HepG2 (cell line): Measurements from ENCODE around the gene PLEKHB1. TPM values are rescaled to one million over a fixed set of nuclear protein-coding genes. Genes with fewer than 3 reads are reported as not detected.

ENCODE experiments used
- IRF2 ChIP-seq: IDR thresholded peaks from 2 replicates; pipeline ENCODE4 v1.6.1; 2018; ENCODE audit warnings: missing genetic modification reagents, missing compliant biosample characterization
- KDM3A ChIP-seq: IDR thresholded peaks from 2 replicates; pipeline ENCODE4 v1.6.1; 2018; ENCODE audit warnings: low read depth, missing compliant biosample characterization
- MXD4 ChIP-seq: IDR thresholded peaks from 2 replicates; pipeline ENCODE4 v1.6.1; 2016; ENCODE audit warnings: mild to moderate bottlenecking, missing biosample characterization, missing genetic modification reagents
- NFIC ChIP-seq: IDR thresholded peaks from 2 replicates; pipeline ENCODE4 v1.6.1; 2012; ENCODE audit warnings: mild to moderate bottlenecking, low read length, inconsistent platforms
- YY1 ChIP-seq: IDR thresholded peaks from 2 replicates; pipeline ENCODE4 v1.6.1; 2011; ENCODE audit warnings: low read length, low read depth, moderate library complexity, mild to moderate bottlenecking; ENCODE audit not compliant: insufficient read depth, insufficient replicate concordance
- ZNF589 ChIP-seq: sonication (generic); formaldehyde crosslinking; conservative IDR thresholded peaks from 2 replicates; pipeline ENCODE4 v1.8.0; 2022; ENCODE audit warnings: mild to moderate bottlenecking, moderate library complexity, missing genetic modification reagents
- ZNF629 ChIP-seq: sonication (generic); formaldehyde crosslinking; conservative IDR thresholded peaks from 2 replicates; pipeline ENCODE4 v1.5.0; 2020; ENCODE audit warnings: missing genetic modification reagents
- polyA plus RNA-seq, 8 experiments: library from polyadenylated mRNA; depleted of rRNA in 3 of 8; stranded (reverse) in 7 of 8; unstranded in 1 of 8; fragments of >200 nt; fragmentation: Illumina TruSeq in 4 of 8; extraction: Trizol in 4 of 8; gene quantifications; 2 replicates each; pipeline versions ENCODE4 v1.2.1 to v1.2.3, GENCODE V29; 2011 to 2016; ENCODE audit warnings: low read depth in 4 of 8, missing spikeins in 1 of 8, mixed read lengths in 1 of 8; ENCODE audit not compliant: insufficient read depth in 1 of 8
- total RNA-seq, 5 experiments: library from RNA; depleted of rRNA; stranded (reverse); fragments of >200 nt; fragmentation: Illumina TruSeq; extraction: Trizol; gene quantifications; 2 replicates each; pipeline ENCODE4 v1.2.3, GENCODE V29; 2016; ENCODE audit warnings: low read depth in 1 of 5
- TF ChIP-seq, protein P1 (sequence below): sonication (generic); formaldehyde crosslinking; IDR thresholded peaks from 2 replicates; pipeline ENCODE4 v1.4.0; 2020; ENCODE audit warnings: mild to moderate bottlenecking, missing genetic modification reagents
- TF ChIP-seq, protein P2 (sequence below): sonication (generic); formaldehyde crosslinking; IDR thresholded peaks from 2 replicates; pipeline ENCODE4 v1.4.0; 2020; ENCODE audit warnings: missing genetic modification reagents, borderline replicate concordance
- TF ChIP-seq, protein P3 (sequence below), 2 experiments: sonication (generic) in 1 of 2; formaldehyde crosslinking in 1 of 2; IDR thresholded peaks; 2 replicates each; pipeline versions ENCODE4 v1.4.0 to v1.6.1; 2018 to 2020; ENCODE audit warnings: missing genetic modification reagents in 2 of 2, borderline replicate concordance in 1 of 2, low read depth in 1 of 2, mild to moderate bottlenecking in 1 of 2, missing biosample characterization in 1 of 2
- TF ChIP-seq, protein P4 (sequence below): sonication (generic); formaldehyde crosslinking; IDR thresholded peaks from 2 replicates; pipeline ENCODE4 v1.9.0; 2021; ENCODE audit warnings: missing genetic modification reagents, borderline replicate concordance
- TF ChIP-seq, protein P5 (sequence below): sonication (generic); formaldehyde crosslinking; IDR thresholded peaks from 2 replicates; pipeline ENCODE4 v1.8.1; 2023; ENCODE audit warnings: mild to moderate bottlenecking, moderate library complexity, missing genetic modification reagents

Gene PLEKHB1
- total and polyA plus RNA-seq, 2 of the 13 experiments (the other 11 are each of a cell fraction or from before 2014, with no cell fraction given): 68.0 to 99.3 TPM

DNA sequence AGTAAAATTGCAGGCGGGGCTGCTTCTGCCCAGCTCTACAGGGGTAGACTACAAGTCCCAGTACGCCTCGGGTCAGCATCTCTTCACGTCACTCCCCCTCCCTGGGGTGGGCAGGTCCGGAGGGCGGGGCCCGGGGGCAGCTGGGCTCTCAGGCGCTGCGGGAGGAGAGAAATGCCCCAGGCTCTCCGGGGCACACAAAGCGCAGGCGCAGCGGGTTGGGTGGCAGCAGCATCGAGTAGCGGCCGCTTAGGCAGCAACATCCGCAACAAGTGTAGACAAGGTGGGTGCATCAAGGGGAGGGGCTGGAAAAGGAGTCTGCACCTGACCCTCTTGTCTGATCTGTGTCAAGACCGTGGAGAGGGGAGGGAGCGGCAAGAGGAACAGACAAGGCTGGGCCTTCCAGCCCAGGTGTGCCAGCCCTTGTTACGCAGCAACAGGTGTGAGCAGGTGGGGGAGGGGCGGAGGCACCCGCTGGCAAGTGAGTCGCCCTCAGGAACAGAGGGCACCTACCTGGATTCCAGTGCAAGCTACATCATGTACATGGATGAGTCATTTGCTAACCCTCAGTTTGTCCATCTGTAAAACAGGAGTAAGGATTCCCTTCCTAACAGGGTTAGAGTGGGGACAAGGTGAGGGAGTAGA lies 1.2 kb downstream of the PLEKHB1 start (continued):
- TF ChIP-seq, protein P1, sequence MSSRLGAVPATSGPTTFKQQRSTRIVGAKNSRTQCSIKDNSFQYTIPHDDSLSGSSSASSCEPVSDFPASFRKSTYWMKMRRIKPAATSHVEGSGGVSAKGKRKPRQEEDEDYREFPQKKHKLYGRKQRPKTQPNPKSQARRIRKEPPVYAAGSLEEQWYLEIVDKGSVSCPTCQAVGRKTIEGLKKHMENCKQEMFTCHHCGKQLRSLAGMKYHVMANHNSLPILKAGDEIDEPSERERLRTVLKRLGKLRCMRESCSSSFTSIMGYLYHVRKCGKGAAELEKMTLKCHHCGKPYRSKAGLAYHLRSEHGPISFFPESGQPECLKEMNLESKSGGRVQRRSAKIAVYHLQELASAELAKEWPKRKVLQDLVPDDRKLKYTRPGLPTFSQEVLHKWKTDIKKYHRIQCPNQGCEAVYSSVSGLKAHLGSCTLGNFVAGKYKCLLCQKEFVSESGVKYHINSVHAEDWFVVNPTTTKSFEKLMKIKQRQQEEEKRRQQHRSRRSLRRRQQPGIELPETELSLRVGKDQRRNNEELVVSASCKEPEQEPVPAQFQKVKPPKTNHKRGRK: no peak
- TF ChIP-seq MXD4: no peak
- peak; percentile 97 for TF ChIP-seq ZNF629 (CRISPR knock-in tag)
- TF ChIP-seq, protein P2, sequence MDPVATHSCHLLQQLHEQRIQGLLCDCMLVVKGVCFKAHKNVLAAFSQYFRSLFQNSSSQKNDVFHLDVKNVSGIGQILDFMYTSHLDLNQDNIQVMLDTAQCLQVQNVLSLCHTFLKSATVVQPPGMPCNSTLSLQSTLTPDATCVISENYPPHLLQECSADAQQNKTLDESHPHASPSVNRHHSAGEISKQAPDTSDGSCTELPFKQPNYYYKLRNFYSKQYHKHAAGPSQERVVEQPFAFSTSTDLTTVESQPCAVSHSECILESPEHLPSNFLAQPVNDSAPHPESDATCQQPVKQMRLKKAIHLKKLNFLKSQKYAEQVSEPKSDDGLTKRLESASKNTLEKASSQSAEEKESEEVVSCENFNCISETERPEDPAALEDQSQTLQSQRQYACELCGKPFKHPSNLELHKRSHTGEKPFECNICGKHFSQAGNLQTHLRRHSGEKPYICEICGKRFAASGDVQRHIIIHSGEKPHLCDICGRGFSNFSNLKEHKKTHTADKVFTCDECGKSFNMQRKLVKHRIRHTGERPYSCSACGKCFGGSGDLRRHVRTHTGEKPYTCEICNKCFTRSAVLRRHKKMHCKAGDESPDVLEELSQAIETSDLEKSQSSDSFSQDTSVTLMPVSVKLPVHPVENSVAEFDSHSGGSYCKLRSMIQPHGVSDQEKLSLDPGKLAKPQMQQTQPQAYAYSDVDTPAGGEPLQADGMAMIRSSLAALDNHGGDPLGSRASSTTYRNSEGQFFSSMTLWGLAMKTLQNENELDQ (CRISPR knock-in tag): no peak
- TF ChIP-seq IRF2 (CRISPR knock-in tag): 0 out of 2 replicates have a peak, but pooled peaks have one; percentile 48
- no peak for TF ChIP-seq ZNF589
- TF ChIP-seq NFIC: no peak
- peak; percentile 47; the same call in 1 of the 2 replicates for TF ChIP-seq KDM3A
- TF ChIP-seq YY1: no peak
- TF ChIP-seq, protein P3, sequence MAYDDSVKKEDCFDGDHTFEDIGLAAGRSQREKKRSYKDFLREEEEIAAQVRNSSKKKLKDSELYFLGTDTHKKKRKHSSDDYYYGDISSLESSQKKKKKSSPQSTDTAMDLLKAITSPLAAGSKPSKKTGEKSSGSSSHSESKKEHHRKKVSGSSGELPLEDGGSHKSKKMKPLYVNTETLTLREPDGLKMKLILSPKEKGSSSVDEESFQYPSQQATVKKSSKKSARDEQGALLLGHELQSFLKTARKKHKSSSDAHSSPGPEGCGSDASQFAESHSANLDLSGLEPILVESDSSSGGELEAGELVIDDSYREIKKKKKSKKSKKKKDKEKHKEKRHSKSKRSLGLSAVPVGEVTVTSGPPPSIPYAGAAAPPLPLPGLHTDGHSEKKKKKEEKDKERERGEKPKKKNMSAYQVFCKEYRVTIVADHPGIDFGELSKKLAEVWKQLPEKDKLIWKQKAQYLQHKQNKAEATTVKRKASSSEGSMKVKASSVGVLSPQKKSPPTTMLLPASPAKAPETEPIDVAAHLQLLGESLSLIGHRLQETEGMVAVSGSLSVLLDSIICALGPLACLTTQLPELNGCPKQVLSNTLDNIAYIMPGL (CRISPR knock-in tag; IDR thresholded peaks at IDR 0.05; ENCODE audit: borderline replicate concordance in 1 of 2, low read depth in 1 of 2): peak in 1 of 2 experiments; percentile 48; a peak in 1 of 4 replicates
- TF ChIP-seq, protein P4, sequence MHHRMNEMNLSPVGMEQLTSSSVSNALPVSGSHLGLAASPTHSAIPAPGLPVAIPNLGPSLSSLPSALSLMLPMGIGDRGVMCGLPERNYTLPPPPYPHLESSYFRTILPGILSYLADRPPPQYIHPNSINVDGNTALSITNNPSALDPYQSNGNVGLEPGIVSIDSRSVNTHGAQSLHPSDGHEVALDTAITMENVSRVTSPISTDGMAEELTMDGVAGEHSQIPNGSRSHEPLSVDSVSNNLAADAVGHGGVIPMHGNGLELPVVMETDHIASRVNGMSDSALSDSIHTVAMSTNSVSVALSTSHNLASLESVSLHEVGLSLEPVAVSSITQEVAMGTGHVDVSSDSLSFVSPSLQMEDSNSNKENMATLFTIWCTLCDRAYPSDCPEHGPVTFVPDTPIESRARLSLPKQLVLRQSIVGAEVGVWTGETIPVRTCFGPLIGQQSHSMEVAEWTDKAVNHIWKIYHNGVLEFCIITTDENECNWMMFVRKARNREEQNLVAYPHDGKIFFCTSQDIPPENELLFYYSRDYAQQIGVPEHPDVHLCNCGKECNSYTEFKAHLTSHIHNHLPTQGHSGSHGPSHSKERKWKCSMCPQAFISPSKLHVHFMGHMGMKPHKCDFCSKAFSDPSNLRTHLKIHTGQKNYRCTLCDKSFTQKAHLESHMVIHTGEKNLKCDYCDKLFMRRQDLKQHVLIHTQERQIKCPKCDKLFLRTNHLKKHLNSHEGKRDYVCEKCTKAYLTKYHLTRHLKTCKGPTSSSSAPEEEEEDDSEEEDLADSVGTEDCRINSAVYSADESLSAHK (CRISPR knock-in tag): no peak
- TF ChIP-seq, protein P5, sequence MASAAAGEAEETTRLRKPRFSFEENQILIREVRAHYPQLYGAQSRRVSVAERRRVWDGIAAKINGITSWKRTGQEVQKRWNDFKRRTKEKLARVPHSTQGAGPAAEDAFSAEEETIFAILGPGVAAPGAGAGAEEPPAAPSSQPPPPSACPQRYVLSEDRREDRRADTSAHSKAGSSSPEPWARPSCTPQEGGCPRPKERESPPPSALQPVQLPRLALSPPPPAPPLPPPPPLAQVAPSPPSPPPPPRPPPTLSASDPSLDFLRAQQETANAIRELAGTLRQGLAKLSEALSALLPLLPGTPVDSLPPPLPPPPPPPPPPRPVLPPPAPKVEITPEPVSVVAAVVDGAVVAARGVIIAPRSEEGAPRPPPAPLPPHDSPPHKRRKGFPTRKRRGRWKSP: no peak
